Right atrium auricular region (tissue), 2 donors: ENCODE results near the gene GBP2. TPM values are rescaled to one million over a fixed set of nuclear protein-coding genes. Genes with fewer than 3 reads are reported as not detected.
"Not testable (repeated sequence)": the region's sequence is repeated elsewhere in the genome, so short reads cannot be mapped to it uniquely, and the experiment has no call there.

ENCODE experiments used
- DNase-seq: peaks from one replicate; pipeline ENCODE4 v3.0.0-alpha.2; 2019; ENCODE audit warnings: low spot score
- H3K27ac ChIP-seq, 2 donors: fragments of 200-600 bp; sonication (generic); 1 replicate in 1 of 2; 2 replicates in 1 of 2; pipeline ENCODE4 v1.5.1; 2016 to 2019
- H3K27me3 ChIP-seq, 2 donors: fragments of 200-600 bp; sonication (generic); one replicate each; pipeline versions ENCODE4 v1.5.1 to v1.6.0; 2017 to 2019
- H3K36me3 ChIP-seq: fragments of 200-600 bp; sonication (generic); one replicate; pipeline ENCODE4 v1.5.1; 2016
- H3K4me1 ChIP-seq, 2 donors: fragments of 200-600 bp; sonication (generic); one replicate each; pipeline versions ENCODE4 v1.5.1 to v1.6.0; 2017 to 2019
- H3K4me3 ChIP-seq, 2 donors: fragments of 200-600 bp; sonication (generic); 1 replicate in 1 of 2; 2 replicates in 1 of 2; pipeline ENCODE4 v1.5.1; 2017 to 2019; ENCODE audit warnings: mild to moderate bottlenecking in 1 of 2, moderate library complexity in 1 of 2
- H3K9me3 ChIP-seq, 2 donors: fragments of 200-600 bp; sonication (generic); one replicate each; pipeline ENCODE4 v1.5.1; 2019
- total RNA-seq, 2 donors: library from RNA; depleted of rRNA; stranded (reverse); fragments of >200 nt; gene quantifications; one replicate each; pipeline ENCODE4 v1.1.0, GENCODE V29; 2016
- TF ChIP-seq, protein P1 (sequence below), 2 donors: fragments of 200-600 bp; sonication (generic); IDR thresholded peaks; one replicate each; pipeline ENCODE4 v1.5.1; 2019; ENCODE audit warnings: antibody characterized with exemption in 2 of 2

GBP2 gene
- total RNA-seq, 2 donors from 2014 or later, result 12.3 to 22.1 TPM

DNA sequence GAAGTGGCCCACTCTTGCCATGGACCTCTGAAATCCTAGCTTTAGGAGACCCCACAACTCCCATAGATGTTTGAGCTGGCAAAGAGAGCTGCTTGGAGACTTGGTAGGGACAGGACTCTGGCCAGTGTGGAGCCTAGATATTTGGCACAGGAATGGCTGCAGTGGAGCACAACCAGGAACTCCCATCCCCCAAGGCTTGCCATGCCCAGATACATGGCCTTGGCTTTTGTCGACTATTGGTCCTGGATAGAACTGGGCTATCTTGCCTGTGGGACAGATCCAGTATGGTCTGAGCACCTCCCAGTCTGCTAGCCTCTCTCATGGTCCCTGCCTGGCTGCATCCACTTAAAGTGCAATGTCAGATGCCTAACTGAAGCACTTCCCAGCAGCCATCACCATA is 7.8 kb upstream of the GBP2 start:
- H3K27ac ChIP-seq, result no peak overlapping the region
- DNase-seq, result no peak
- TF ChIP-seq, protein P1, sequence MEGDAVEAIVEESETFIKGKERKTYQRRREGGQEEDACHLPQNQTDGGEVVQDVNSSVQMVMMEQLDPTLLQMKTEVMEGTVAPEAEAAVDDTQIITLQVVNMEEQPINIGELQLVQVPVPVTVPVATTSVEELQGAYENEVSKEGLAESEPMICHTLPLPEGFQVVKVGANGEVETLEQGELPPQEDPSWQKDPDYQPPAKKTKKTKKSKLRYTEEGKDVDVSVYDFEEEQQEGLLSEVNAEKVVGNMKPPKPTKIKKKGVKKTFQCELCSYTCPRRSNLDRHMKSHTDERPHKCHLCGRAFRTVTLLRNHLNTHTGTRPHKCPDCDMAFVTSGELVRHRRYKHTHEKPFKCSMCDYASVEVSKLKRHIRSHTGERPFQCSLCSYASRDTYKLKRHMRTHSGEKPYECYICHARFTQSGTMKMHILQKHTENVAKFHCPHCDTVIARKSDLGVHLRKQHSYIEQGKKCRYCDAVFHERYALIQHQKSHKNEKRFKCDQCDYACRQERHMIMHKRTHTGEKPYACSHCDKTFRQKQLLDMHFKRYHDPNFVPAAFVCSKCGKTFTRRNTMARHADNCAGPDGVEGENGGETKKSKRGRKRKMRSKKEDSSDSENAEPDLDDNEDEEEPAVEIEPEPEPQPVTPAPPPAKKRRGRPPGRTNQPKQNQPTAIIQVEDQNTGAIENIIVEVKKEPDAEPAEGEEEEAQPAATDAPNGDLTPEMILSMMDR (IDR thresholded peaks at IDR 0.05), result no peak

DNA sequence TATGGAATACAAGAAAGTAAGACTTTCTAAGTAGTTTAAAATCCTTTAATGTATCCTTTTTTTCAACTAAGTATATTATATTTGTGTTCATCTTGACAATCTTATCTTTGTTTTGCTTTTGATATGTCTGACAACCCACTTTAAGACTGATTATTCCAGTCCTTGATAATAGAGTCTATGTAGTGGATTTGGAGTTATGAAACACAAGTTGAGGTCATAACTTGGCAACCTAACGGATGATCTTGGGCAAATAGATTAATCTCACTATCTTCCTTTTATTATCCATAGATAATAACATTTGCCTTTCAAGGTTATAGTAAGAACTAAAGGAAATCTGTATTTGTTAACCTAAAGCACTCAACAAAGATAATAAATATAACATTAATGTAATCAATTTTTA is 4.8 kb upstream of the GBP2 start:
- H3K27ac ChIP-seq, result no peak overlapping the region
- no peaks in the 10 kb centered on the region for H3K27me3 ChIP-seq
- TF ChIP-seq, protein P1 (IDR thresholded peaks at IDR 0.05), result no peak

More for the DNA sequence above, 7.8 kb upstream of the GBP2 start:
- peaks cover 0 to 13% of the 10 kb centered on the region in 2 donors for H3K4me1 ChIP-seq
- H3K4me3 ChIP-seq, result no peak overlapping the region
- no peaks in the 10 kb centered on the region for H3K27me3 ChIP-seq
- H3K36me3 ChIP-seq, result no peaks in the 10 kb centered on the region
- peaks cover 0 to 7% of the 10 kb centered on the region in 2 donors for H3K9me3 ChIP-seq

DNA sequence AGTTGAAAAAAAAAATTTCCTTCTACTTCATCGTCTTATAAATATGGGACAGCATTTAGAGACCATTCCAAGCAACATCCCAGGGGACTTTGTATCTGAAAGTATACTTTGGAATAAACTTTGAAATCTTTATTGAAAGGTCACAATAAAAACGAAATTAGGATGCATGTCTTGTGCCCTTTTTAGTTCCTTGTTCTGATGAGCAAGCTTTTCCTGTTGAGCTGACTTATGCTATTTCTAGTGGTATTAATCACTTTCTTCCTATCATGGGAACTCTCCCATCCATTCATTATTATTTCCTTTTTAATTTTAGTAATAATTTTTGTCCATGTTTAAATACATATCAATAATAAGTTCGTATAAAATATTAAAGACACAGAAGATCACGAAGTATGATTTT is 4.0 kb upstream of the GBP2 start:
- TF ChIP-seq, protein P1 (IDR thresholded peaks at IDR 0.05), result no peak
- peak overlapping the region; percentile 70 to 81 for H3K27ac ChIP-seq
- peaks cover 0 to 21% of the 10 kb centered on the region in 2 donors for H3K4me1 ChIP-seq
- H3K36me3 ChIP-seq, result no peaks in the 10 kb centered on the region
- no peaks in the 10 kb centered on the region for H3K9me3 ChIP-seq
- no peaks in the 10 kb centered on the region for H3K27me3 ChIP-seq
- H3K4me3 ChIP-seq, result peak overlapping the region in 1 of 2 donors; percentile 36
- no peak for DNase-seq

More for the DNA sequence above, 4.8 kb upstream of the GBP2 start:
- H3K4me3 ChIP-seq, result no peak overlapping the region
- H3K36me3 ChIP-seq, result no peaks in the 10 kb centered on the region
- H3K9me3 ChIP-seq, result no peaks in the 10 kb centered on the region
- peaks cover 0 to 18% of the 10 kb centered on the region in 2 donors for H3K4me1 ChIP-seq
- no peak for DNase-seq

DNA sequence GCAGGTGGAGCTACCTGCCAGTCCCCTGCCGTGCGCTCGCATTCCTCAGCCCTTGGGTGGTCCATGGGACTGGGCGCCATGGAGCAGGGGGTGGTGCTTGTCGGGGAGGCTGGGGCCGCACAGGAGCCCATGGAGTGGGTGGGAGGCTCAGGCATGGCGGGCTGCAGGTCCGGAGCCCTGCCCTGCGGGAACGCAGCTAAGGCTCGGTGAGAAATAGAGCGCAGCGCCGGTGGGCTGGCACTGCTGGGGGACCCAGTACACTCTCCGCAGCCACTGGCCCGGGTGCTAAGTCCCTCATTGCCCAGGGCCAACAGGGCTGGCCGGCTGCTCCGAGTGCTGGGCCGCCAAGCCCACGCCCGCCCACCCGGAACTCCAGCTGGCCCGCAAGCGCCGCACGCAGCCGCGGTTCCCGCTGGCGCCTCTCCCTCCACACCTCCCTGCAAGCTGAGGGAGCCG is 2.1 kb upstream of the GBP2 start:
- H3K9me3 ChIP-seq, H3K36me3 ChIP-seq, DNase-seq, H3K27me3 ChIP-seq, H3K4me3 ChIP-seq: not testable (repeated sequence)
- H3K4me1 ChIP-seq, result peaks cover 0 to 33% of the 10 kb centered on the region in 2 donors
- H3K27ac ChIP-seq, result peak overlapping the region; percentile 70 to 81

DNA sequence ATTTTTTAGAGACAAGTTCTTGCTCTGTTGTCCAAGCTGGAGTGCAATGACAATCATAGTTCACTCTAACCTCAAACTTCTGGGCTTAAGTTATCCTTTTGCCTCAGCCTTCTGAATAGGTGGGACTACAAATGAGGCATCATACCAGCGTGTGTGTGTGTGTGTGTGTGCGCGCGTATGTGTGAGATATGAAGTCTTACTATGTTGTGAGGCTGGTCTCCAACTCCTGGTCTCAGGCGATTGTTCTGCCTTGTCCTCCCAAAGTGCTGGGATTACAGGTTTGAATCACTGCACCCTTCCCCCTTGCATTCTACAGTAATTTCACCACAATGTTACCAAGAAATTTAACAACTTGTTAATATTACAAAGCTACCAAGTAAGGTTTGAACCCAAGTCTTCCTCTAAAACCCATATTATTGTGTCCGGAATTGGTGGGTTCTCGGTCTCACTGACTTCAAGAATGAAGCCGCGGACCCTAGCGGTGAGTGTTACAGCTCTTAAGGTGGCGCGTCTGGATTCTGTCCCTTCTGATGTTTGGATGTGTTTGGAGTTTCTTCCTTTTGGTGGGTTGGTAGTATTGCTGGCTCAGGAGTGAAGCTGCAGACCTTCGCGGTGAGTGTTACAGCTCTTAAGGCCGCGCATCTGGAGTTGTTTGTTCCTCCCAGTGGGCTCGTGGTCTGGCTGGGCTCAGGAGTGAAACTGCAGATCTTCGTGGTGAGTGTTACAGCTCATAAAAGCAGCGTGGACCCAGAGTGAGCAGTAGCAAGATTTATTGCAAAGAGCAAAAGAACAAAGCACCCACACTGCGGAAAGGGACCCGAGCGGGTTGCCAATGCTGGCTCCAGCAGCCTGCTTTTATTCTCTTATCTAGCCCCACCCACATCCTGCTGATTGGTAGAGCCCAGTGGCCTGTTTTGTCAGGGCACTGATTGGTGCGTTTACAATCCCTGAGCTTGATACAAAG is 970 bp upstream of the GBP2 start:
- not testable (repeated sequence) for H3K27me3 ChIP-seq, H3K36me3 ChIP-seq, H3K9me3 ChIP-seq, DNase-seq, H3K4me3 ChIP-seq
- Histone ChIP-seq H3K27ac (peak overlapping the region; percentile 74 to 80), H3K4me1 (peaks cover 0 to 33% of the 10 kb centered on the region in 2 donors)

DNA sequence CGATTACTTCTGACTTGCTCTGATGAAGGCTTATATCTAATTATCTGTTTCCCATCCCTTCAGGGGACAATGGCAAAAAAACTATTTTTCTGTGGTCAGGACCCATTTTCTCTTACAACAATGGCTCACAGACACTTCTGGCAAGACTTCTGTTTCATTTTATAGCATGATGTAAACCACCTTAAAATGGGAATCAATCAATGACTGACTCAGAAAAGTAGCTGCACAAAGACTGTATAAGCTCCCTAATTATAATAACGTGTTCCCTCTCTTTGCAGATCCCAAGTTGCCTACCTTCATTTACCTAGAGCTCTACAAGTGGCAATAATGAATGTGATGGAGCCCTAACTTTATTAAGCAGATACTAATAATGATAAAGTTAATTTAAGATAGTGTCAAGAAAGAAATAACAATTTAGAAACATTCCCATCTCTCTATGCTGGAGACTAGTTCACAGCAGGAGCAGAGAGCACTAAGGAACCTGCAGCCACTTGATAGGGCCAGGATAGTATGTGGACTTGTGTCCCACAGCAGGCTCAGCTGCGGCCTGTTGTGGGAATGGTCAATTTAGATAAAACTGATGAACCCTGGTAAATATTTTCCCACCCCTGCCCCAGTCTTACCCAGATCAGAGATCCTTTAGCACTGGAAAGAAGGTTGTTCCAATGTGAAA is 538 bp downstream of the GBP2 start:
- no peak for DNase-seq
- no peaks in the 10 kb centered on the region for H3K27me3 ChIP-seq
- peak overlapping the region; percentile 37 to 48 for H3K4me3 ChIP-seq
- TF ChIP-seq, protein P1 (IDR thresholded peaks at IDR 0.05), result no peak
- peaks cover 0 to 31% of the 10 kb centered on the region in 2 donors for H3K4me1 ChIP-seq
- no peaks in the 10 kb centered on the region for H3K9me3 ChIP-seq
- peak overlapping the region; percentile 74 to 80 for H3K27ac ChIP-seq
- H3K36me3 ChIP-seq, result no peaks in the 10 kb centered on the region
